Activated CD8-positive, alpha-beta T cell treated with anti-CD3 and anti-CD28 coated beads for 36 hours (primary cell): ENCODE data around the gene CACNA1E. TPM values are rescaled to one million over a fixed set of nuclear protein-coding genes. Genes with fewer than 3 reads are reported as not detected.

ENCODE experiments used
- ATAC-seq: fragments of 200-7000 bp; cut with Tn5 transposase; one replicate; pipeline ENCODE4 v1.10.0; 2021; ENCODE audit warnings: mild to moderate bottlenecking, moderate library complexity
- CTCF ChIA-PET: fragments of 350-600 bp; sonication (Branson Sonifier 250); formaldehyde crosslinking; loops from one replicate; lab custom pipeline; 2021; ENCODE audit warnings: antibody characterized with exemption; lab: Charles Lee
- POLR2A ChIA-PET: fragments of 350-600 bp; sonication (Branson Sonifier 250); formaldehyde crosslinking; loops from one replicate; lab custom pipeline; 2021; ENCODE audit warnings: antibody characterized with exemption; lab: Charles Lee
- DNase-seq: peaks from one replicate; pipeline ENCODE4 v3.0.0-alpha.2; 2020
- H3K27ac Mint-ChIP-seq: one replicate; pipeline ENCODE4 v1.8.0; 2021; ENCODE audit warnings: mild to moderate bottlenecking, mixed read lengths
- H3K27me3 Mint-ChIP-seq: one replicate; pipeline ENCODE4 v1.8.0; 2021; ENCODE audit warnings: mixed read lengths
- H3K36me3 Mint-ChIP-seq: one replicate; pipeline ENCODE4 v1.8.0; 2021; ENCODE audit warnings: low read depth, mixed read lengths
- H3K4me1 Mint-ChIP-seq: one replicate; pipeline ENCODE4 v1.8.0; 2021; ENCODE audit warnings: low read depth, mixed read lengths
- H3K4me3 Mint-ChIP-seq: one replicate; pipeline ENCODE4 v1.8.0; 2021; ENCODE audit warnings: mild to moderate bottlenecking, moderate library complexity, mixed read lengths
- H3K9me3 Mint-ChIP-seq: one replicate; pipeline ENCODE4 v1.8.0; 2021; ENCODE audit warnings: mixed read lengths
- CTCF ChIP-seq: fragments of 200-600 bp; IDR thresholded peaks from one replicate; pipeline ENCODE4 v1.8.0; 2022; ENCODE audit warnings: antibody characterized with exemption, mild to moderate bottlenecking
- intact Hi-C: fragments of 100-400 bp; cut with micrococcal nuclease; formaldehyde crosslinking; loops from one replicate; pipeline ENCODE4 v1.10.0; 2022
- total RNA-seq, 2 experiments: library from RNA; stranded (reverse); gene quantifications; one replicate each; pipeline ENCODE4 v1.2.3, GENCODE V29; 2021

CACNA1E gene
- total RNA-seq, 2 experiments from 2014 or later, result not detected

- ChIA-PET POLR2A (no interaction called here), CTCF (no interaction called here)
- TF ChIP-seq CTCF, result no peak
- DNase-seq (no peak), ATAC-seq (no peak)
- no peaks in the 10 kb centered on the region for H3K36me3 Mint-ChIP-seq
- H3K9me3 Mint-ChIP-seq, result no peaks in the 10 kb centered on the region
- no peak overlapping the region for H3K27ac Mint-ChIP-seq
- H3K27me3 Mint-ChIP-seq, result peaks cover 15% of the 10 kb centered on the region
- intact Hi-C loops, result no loop called here
- H3K4me3 Mint-ChIP-seq, result no peak overlapping the region
- H3K4me1 Mint-ChIP-seq, result no peaks in the 10 kb centered on the region
Measured at GRCh38 chr1:181568736-181569135, 85.4 kb downstream of the CACNA1E start.

- H3K27ac Mint-ChIP-seq, result no peak overlapping the region
- no peaks in the 10 kb centered on the region for H3K4me1 Mint-ChIP-seq
- intact Hi-C loops, result no loop called here
- POLR2A ChIA-PET, result no interaction called here
- CTCF ChIA-PET, result no interaction called here
- no peak overlapping the region for H3K4me3 Mint-ChIP-seq
- H3K36me3 Mint-ChIP-seq, result no peaks in the 10 kb centered on the region
- DNase-seq, result no peak
- no peak for TF ChIP-seq CTCF
- H3K27me3 Mint-ChIP-seq, result peaks cover 9% of the 10 kb centered on the region
- no peaks in the 10 kb centered on the region for H3K9me3 Mint-ChIP-seq
- ATAC-seq, result no peak
Measured at GRCh38 chr1:181577475-181577874, 94.2 kb downstream of the CACNA1E start.

- ChIA-PET CTCF (no interaction called here), POLR2A (no interaction called here)
- no peak overlapping the region for H3K4me3 Mint-ChIP-seq
- TF ChIP-seq CTCF, result no peak
- H3K27me3 Mint-ChIP-seq, result peaks cover 5% of the 10 kb centered on the region
- H3K4me1 Mint-ChIP-seq, result no peaks in the 10 kb centered on the region
- no peaks in the 10 kb centered on the region for H3K9me3 Mint-ChIP-seq
- H3K27ac Mint-ChIP-seq, result no peak overlapping the region
- H3K36me3 Mint-ChIP-seq, result no peaks in the 10 kb centered on the region
- intact Hi-C loops, result no loop called here
- no peak for ATAC-seq
- DNase-seq, result no peak
Measured at GRCh38 chr1:181583598-181583997, 100.3 kb downstream of the CACNA1E start.

- no peaks in the 10 kb centered on the region for H3K4me1 Mint-ChIP-seq
- no peak overlapping the region for H3K4me3 Mint-ChIP-seq
- no peak overlapping the region for H3K27ac Mint-ChIP-seq
- H3K36me3 Mint-ChIP-seq, result no peaks in the 10 kb centered on the region
- DNase-seq (peak; percentile 3), ATAC-seq (no peak)
- no peak for TF ChIP-seq CTCF
- peaks cover 6% of the 10 kb centered on the region for H3K27me3 Mint-ChIP-seq
- no peaks in the 10 kb centered on the region for H3K9me3 Mint-ChIP-seq
- intact Hi-C loops, result no loop called here
- ChIA-PET POLR2A (no interaction called here), CTCF (no interaction called here)
Measured at GRCh38 chr1:181587870-181588438, 104.6 kb downstream of the CACNA1E start.

GRCh38 chr1:181588631-181589030 lies 105.3 kb downstream of the CACNA1E start:
- H3K27ac Mint-ChIP-seq, result no peak overlapping the region
- POLR2A ChIA-PET, result no interaction called here
- H3K4me1 Mint-ChIP-seq, result no peaks in the 10 kb centered on the region
- no peak for TF ChIP-seq CTCF
- ATAC-seq (no peak), DNase-seq (no peak)
- no peaks in the 10 kb centered on the region for H3K9me3 Mint-ChIP-seq
- no peaks in the 10 kb centered on the region for H3K36me3 Mint-ChIP-seq
- CTCF ChIA-PET, result no interaction called here
- no peak overlapping the region for H3K4me3 Mint-ChIP-seq
- H3K27me3 Mint-ChIP-seq, result peaks cover 6% of the 10 kb centered on the region
- intact Hi-C loops, result no loop called here
